GM20431 (cell line): ENCODE data around the gene CD300A.

Experiments used
- in situ Hi-C: fragments of 300-500 bp; cut with MseI, MboI; formaldehyde crosslinking; loops from one replicate; pipeline ENCODE4 v1.15.0; 2020; ENCODE audit warnings: low sequenced_read_pairs; ENCODE audit not compliant: unreplicated experiment

The CD300A gene

DNA sequence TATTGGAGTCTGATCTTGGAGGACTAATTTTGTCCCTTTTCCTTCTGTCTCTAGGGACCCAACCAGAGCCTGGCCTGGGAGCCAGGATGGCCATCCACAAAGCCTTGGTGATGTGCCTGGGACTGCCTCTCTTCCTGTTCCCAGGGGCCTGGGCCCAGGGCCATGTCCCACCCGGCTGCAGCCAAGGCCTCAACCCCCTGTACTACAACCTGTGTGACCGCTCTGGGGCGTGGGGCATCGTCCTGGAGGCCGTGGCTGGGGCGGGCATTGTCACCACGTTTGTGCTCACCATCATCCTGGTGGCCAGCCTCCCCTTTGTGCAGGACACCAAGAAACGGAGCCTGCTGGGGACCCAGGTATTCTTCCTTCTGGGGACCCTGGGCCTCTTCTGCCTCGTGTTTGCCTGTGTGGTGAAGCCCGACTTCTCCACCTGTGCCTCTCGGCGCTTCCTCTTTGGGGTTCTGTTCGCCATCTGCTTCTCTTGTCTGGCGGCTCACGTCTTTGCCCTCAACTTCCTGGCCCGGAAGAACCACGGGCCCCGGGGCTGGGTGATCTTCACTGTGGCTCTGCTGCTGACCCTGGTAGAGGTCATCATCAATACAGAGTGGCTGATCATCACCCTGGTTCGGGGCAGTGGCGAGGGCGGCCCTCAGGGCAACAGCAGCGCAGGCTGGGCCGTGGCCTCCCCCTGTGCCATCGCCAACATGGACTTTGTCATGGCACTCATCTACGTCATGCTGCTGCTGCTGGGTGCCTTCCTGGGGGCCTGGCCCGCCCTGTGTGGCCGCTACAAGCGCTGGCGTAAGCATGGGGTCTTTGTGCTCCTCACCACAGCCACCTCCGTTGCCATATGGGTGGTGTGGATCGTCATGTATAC, 26.5 kb upstream of the CD300A start:
- in situ Hi-C loops = no loop called here

DNA sequence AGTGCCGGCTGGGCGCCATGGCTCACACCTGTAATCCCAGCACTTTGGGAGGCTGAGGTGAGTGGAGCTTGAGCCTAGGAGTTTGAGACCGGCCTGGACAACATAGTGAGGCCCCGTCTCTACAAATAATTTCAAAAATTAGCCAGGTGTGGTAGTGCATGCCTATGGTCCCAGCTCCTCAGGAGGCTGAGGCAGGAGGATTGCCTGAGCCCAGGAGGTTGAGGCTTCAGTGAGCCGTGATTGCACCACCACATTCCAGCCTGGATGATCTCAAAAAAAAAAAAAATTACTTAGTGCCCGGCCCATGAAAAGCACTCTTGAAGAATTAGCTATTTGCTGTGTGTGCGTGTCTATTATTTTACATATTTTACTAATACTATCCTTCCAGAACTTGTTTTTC, 24.9 kb upstream of the CD300A start:
- in situ Hi-C loops = no loop called here

DNA sequence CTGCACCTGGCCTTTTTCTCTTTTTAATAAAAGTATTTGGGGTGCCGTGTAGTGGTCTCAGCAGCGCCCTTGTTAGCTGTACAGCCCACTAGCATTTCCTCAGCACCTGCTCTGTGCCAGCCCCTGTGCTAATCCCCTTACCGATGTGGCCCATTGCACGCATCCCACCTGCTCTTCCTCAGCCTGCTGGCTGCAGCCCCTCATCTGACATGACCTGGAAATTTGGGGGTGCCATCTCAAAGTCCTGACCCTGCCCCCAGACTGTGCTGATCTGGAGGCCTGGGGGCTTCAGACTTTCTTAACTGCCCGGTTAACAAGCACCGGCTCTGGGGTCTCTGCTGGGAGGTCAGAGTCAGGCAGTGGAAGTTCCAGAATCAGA, 24.2 kb upstream of the CD300A start:
- in situ Hi-C loops = no loop called here

DNA sequence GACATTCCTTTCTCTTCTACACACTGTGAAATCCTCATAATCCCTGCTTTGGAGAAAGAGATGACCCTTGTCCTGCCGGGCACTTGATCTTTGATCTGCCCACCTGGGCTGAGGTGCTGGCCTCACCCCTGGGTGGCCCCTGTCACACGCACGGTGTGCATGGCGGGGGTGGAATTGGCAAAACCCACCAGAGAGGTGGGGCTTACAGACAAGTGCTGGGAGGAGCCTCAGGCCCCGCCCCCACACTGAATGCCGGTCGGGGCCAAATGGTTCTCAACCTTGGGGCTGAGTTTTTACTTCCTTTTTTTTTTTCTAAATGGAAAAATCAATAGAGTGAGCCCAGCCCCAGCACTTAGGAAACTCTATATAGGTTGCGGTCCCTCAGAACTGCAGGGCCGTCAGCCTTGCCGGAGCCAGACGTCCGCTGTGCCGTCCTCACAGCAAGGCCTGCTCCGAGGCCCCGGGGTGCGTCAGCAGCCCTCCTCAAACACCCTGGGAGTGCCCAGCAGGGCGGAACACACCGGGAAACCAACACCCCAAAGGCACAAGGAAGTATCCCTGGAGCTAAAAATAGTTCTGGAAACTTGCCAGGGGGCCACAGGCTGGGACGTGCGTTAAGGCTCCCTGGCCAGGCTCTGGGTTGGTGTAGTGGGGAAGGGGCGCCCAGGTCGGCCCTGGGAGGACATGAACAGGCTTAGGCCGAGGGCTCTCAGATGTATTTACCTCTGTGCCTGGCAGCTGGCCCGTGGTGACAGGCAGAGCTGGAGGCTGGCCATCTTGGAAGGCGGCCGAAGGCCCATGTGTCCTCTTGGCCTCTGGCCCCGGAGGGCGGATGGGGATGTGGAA, 23.5 kb upstream of the CD300A start:
- in situ Hi-C loops = no loop called here

DNA sequence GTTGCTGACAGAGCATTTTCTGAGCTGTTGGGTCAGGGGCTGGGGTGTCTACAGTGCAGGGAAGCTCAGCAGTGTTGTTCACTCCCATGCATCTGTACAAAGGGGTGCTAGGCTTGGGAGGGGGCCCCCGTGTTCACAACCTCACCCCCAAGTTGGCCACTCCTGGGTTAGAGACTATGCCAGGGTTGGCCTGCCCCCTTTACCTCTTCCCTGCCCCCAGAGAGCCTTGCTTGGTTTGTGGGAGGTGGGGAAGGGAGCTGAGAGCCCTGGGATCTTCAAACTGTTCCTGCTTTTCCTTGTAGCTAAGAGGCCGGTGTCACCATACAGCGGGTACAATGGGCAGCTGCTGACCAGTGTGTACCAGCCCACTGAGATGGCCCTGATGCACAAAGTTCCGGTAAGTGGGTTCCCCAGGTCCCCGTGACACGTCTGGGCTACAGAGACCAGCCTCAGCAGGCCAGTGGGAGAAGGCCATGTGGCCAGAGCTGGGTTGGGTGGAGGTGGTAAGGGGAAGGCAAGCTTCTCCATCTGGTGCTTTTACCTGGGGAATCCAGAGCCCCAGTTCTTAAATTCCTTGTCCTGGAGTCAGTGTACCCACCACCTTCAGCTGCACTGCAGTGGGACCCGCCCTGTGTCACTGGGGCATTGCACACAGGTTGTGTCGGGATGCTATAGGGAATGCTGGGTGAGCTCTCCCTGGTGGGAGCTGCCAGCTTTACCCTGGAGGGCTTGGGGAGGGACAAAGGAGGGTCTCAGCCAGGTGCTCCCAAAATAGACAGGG, 22.7 kb upstream of the CD300A start:
- in situ Hi-C loops = no loop called here

DNA sequence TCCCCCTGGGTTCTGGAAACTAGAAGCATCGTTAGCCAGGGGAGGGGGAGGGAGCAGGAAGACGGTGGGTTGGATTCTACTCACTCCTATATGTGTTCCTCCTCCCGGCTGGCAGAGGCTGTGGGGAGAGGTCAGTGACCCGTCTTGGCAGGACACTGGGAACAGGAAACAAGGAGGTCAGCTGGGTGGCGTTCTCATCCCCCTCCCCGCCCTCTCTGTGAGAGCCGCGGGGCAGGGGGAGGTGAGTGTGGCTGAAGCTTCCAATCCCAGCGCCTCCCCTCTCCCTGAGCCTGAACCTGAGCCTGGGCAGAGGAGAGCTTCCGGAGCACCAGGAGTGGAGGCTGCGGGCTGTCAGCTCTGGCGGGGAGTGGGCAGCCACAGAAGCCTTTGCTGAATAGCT, 22.0 kb upstream of the CD300A start:
- in situ Hi-C loops = no loop called here

DNA sequence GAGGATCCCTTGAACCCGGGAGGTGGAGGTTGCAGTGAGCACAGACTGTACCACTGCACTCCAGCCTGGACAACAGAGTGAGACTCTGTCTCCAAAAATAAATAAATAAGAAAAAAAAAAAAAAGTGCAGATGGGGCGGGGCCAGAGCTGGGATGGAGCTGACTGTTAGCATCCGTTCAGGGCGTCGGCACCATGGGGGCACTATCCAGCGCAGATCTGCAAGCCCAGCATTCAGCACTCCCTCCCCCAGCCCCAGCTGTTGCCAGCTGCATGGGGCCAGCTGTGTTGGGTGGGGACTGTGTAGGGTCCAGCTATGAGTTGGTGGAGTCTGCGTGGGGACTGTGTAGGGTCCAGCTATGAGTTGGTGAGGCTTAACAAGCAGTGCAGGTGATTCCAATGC, 21.3 kb upstream of the CD300A start:
- in situ Hi-C loops = no loop called here

DNA sequence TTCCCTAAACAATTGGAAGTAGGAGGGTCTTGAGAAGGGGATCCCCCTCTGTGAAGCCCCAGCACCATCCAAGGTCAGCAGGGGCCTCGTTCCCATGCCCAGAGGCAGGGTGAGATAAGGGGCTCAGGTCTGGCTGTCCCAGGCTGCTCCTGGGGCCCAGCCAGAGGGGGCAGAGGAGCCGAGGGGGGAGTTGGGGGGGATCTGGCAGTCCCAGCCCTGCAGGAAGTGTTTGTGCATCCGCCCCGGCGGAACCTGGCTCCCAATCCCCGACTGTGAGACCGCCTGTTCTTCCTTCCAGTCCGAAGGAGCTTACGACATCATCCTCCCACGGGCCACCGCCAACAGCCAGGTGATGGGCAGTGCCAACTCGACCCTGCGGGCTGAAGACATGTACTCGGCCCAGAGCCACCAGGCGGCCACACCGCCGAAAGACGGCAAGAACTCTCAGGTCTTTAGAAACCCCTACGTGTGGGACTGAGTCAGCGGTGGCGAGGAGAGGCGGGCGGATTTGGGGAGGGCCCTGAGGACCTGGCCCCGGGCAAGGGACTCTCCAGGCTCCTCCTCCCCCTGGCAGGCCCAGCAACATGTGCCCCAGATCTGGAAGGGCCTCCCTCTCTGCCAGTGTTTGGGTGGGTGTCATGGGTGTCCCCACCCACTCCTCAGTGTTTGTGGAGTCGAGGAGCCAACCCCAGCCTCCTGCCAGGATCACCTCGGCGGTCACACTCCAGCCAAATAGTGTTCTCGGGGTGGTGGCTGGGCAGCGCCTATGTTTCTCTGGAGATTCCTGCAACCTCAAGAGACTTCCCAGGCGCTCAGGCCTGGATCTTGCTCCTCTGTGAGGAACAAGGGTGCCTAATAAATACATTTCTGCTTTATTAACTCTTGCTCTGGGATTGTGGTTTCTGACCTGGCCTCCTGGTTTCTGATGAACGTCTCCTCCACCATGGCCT, 19.6 kb upstream of the CD300A start:
- in situ Hi-C loops = no loop called here

DNA sequence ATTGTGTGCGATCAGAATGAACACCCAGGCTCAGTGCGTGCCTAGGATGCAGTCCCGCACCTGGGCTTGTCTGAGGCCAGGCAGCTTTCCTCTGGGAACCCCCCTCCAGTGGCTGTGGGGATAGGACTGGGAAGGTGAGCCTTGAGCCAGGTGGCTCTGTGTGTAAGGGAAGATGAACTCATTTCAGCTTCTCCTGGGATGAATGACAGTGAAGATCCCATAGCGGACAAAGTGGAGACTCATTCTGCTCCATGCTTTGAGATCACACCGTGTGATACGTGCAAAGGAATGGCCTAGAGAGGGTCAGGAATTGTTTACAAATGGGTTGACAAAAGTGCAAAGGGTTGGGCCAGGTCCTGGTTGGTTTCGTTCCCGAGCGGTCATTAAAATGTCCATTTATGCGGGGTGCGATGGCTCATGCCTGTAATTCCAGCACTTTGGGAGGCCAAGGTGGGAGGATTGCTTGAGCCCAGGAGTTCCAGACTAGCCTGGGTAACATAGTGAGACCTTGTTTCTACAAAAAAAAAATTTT, 18.7 kb upstream of the CD300A start:
- in situ Hi-C loops = no loop called here

DNA sequence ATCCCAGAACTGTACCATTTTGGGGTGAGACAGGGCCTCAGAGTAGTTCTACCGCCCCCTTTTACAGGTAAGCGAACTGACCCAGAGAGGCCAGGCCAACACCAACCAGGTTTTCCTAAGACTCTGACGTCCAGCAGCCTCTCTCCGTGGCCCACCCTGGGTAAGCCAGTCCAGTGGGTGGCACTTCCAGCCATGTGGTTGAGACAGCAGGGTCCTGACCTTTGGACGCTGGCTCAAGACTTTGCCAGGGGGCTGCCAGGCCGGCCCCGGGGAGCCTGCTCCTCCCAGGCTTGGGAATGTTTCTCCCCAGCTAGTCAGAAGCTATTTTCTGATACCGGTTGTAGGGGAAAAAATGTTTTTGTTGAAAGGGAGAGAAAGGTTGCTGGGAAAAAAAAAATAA, 17.7 kb upstream of the CD300A start:
- in situ Hi-C loops = no loop called here

DNA sequence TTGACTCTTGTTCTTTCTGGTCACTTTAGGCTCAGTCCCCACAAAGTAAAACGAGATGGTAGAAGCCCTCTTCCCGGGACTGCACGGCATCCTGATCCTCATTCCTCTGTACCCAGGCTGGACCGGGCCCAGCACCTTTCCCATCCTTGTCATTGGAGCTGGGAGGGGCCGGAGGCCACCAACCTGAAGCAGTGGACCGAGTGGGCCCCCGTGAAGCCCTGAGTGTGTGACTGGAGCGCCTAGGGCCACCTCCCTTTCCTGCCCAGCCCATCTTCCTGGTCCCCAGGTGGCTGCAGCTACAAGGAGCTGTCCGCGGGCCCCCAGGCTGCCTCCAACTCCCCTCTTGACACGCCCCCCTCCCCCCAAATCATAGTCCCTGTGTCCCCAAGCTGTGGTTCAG, 17.1 kb upstream of the CD300A start:
- in situ Hi-C loops = no loop called here

DNA sequence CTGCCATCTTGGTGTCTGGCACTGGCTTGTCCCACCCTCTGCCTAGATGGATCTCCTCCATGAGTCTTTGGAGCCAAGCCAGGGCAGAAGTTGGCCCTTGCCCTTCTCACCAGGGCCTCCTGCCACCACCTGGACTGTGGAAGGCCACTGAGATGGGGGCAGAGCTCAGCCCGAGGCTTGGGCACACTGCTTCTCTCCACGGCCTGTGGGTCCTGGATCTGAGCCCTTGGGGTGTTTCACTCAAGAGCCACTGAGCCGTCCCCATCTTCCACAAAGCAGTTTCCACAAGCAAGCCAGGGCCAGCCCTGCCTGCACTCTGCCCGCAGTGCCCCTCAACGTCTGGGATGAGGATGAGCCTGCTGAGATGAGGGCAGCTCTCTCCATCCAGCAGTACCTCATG, 16.7 kb upstream of the CD300A start:
- in situ Hi-C loops = loop anchor here (10.0 kb wide), 1 partner anchor 75 kb away; no protein-coding TSS in a partner anchor

DNA sequence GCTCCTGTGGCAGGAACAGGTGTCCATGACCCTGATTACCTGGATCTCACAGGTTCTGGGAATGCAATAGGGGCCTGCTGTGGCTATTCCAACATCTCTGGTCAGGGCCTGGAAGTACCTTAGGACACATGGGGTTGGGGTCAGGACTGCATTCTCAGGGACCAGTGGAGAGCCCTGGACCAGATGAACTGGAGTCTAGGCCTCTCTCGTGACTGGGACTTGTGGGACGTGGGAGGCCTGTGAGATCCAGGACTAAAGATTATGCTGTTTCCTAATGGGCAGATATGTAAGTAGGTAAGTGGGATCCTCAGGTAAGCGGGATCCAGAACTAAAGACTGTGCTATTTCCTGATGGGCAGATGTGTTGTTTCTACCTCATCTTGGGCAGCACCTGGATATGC, 16.2 kb upstream of the CD300A start:
- in situ Hi-C loops = loop anchor here (10.0 kb wide), 1 partner anchor 75 kb away; no protein-coding TSS in a partner anchor

DNA sequence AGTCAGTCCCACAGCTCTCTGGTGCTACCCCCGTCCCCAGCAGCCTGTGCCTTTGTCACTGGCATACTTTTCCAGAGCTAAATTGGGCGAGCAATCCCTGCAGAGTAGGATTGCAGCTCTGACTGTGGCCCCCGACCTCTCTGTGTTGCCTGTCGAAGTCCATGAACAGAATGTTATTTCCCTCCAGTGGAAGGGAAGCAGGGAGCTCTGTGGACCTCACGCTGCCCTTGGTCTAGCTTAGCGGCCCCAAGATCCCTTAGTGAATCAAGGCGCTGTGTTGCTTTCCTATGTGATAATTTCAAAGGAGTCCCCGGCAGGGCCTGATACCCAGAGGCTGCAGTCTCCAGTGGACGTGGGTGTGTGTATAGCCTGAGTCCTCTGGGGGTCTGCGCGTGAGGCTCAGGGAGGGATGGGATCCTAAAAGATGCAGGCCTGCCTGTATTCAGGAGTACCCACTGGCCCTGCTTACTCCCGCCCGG, 15.5 kb upstream of the CD300A start:
- in situ Hi-C loops = loop anchor here (10.0 kb wide), 1 partner anchor 76 kb away; no protein-coding TSS in a partner anchor

DNA sequence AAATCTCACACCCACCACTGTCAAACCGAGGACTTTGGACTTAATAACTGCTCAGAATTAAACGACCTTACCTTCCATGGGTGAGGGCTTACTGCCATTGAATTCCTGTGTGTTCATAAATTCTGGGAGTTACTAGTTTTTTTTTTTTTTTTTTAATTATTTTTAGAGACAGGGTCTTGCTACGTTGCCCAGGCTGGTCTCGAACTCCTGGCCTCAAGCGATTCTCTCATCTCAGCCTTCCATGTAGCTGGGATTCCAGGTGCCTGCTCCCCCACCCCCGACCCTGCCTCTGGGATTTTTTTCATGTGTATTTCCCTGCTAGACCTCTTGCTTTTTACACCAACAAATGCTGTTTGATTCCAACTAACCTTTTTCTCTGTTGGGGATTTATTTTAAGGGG, 14.9 kb upstream of the CD300A start:
- in situ Hi-C loops = loop anchor here (10.0 kb wide), 1 partner anchor 77 kb away; no protein-coding TSS in a partner anchor

DNA sequence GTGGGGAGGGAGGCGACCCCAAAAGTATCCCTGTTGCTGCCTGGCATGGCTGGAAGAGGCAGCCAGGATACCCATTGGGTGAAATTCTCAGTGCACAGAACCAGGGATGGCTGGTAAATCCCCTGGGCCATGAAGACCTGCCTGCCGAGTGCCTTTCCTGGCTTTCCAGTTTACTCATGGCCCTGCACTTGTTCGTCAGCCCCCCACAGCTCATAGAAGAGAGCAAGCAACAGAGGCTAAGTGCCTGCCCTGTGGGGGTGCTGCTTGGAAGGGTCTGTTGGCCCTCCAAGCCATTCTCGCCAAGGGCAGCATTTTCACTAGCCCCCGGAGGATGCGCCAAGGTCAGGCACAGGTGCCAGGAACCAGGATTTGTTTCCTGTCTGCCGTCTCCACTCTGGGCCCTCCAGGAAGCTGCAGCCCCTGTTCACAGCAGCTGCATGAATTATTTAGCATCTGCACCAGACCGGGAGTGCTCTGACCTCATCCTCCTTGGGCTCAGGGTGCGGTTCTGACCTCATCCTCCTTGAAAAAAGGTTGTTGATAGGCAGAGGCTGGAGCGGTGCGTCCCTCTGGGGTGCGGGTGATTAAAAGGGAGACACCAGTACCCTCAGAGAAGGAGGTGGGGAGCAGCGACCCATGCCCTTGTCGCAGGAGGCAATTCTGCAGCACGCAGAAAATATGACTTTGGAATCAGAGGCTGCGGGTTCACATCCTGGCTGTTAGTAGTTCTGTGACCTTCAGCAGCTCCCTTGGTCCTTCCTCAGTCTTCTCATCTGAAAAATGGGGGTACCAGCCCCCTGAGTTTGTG, 14.2 kb upstream of the CD300A start:
- in situ Hi-C loops = loop anchor here (10.0 kb wide), 1 partner anchor 77 kb away; no protein-coding TSS in a partner anchor

DNA sequence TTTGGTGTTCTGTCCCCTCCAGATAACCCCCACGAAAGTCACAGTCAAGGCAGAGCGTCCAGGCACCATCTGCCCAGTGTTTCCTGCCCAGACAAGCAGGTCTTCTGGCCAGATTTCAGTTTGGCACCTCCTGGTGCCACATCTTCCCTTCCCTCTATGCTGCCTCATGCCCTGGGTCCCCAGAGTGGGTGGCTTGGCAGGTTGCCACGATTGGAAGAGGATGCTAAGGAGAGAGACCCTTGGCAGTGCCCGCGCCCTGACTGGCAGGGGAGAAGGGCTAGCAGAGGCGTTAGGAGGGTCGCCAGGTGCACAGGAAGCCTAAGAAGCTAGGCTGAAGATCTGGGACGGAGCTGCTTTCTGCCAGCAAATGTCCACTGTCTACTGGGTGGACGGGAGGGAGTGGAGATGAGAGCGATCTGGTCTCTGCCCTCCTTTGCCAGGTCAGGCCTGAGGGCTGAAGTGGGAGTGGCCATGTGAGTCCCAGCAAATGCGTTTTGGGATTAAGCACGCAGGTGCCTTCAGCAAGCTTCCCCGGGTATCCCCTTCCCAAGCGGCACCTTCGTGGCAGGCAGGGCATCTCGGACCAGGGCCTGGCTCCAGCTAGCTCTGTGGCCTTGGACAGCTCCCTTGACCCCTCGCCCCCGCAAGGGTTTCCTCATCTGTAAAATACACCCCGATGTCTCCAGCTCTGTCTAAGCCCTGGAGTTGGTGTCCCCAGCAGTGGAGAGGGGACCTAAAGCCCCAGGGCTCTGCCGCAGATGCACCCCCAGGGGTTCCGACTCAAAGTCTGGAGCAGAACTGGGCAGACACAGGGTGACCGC, 13.4 kb upstream of the CD300A start:
- in situ Hi-C loops = loop anchor here (10.0 kb wide), 1 partner anchor 78 kb away; no protein-coding TSS in a partner anchor
